Left lung (tissue), 10 donors: Measurements from ENCODE around the gene ITGB5. TPM values are rescaled to one million over a fixed set of nuclear protein-coding genes. Genes with fewer than 3 reads are reported as not detected.

Experiments used
- ATAC-seq: fragments of 200-7000 bp; cut with Tn5 transposase; one replicate; pipeline ENCODE4 v1.9.1; 2020; ENCODE audit warnings: moderate library complexity
- DNase-seq, 4 donors: peaks; one replicate each; pipeline ENCODE4 v3.0.0-alpha.2; 2013 to 2020
- H3K27ac ChIP-seq, 2 donors: fragments of 200-600 bp; sonication (generic) in 1 of 2; one replicate each; pipeline versions ENCODE4 v1.5.0 to v1.8.0; 2020 to 2021
- H3K27me3 ChIP-seq, 2 donors: fragments of 200-600 bp; sonication (generic) in 1 of 2; one replicate each; pipeline versions ENCODE4 v1.5.0 to v1.8.0; 2020 to 2021
- H3K36me3 ChIP-seq, 2 donors: fragments of 200-600 bp; sonication (generic) in 1 of 2; one replicate each; pipeline versions ENCODE4 v1.5.0 to v1.8.0; 2020 to 2021
- H3K4me1 ChIP-seq, 2 donors: fragments of 200-600 bp; one replicate each; pipeline ENCODE4 v1.8.0; 2021
- H3K4me3 ChIP-seq, 2 donors: fragments of 200-600 bp; sonication (generic) in 1 of 2; one replicate each; pipeline versions ENCODE4 v1.5.0 to v1.8.0; 2020 to 2021; ENCODE audit warnings: mild to moderate bottlenecking in 1 of 2
- H3K9me3 ChIP-seq, 2 donors: fragments of 200-600 bp; sonication (generic) in 1 of 2; one replicate each; pipeline versions ENCODE4 v1.5.0 to v1.8.0; 2020 to 2021
- intact Hi-C, 2 donors: fragments of 100-400 bp; cut with DNase I; formaldehyde crosslinking; loops; one replicate each; pipeline versions ENCODE4 v1.11.2 to v1.14.2; 2022
- polyA plus RNA-seq, 6 donors: library from polyadenylated mRNA; unstranded; fragments of 120-200 nt; gene quantifications; one replicate each; pipeline ENCODE4 v1.2.1, GENCODE V29; 2013; ENCODE audit not compliant: insufficient read length in 6 of 6
- total RNA-seq, 2 donors: library from RNA; stranded (reverse); fragmentation: NEBNext Ultra II Directional; extraction: Animal tissue kit (Norgen Biotek cat#: 25700); gene quantifications; one replicate each; pipeline ENCODE4 v1.2.1, GENCODE V29; 2021
- TF ChIP-seq, protein P1 (sequence below), 2 donors: fragments of 200-600 bp; sonication (generic) in 1 of 2; IDR thresholded peaks; one replicate each; pipeline versions ENCODE4 v1.5.0 to v1.8.0; 2021; ENCODE audit warnings: antibody characterized with exemption in 2 of 2
- donor health status: DM: no; HTN: yes; CAD: no.
- donor health status: DM: no; HTN: no; CAD: no.

The ITGB5 gene
- total and polyA plus RNA-seq, 8 donors, result 54.8 to 142 (median 67.4) TPM

DNA sequence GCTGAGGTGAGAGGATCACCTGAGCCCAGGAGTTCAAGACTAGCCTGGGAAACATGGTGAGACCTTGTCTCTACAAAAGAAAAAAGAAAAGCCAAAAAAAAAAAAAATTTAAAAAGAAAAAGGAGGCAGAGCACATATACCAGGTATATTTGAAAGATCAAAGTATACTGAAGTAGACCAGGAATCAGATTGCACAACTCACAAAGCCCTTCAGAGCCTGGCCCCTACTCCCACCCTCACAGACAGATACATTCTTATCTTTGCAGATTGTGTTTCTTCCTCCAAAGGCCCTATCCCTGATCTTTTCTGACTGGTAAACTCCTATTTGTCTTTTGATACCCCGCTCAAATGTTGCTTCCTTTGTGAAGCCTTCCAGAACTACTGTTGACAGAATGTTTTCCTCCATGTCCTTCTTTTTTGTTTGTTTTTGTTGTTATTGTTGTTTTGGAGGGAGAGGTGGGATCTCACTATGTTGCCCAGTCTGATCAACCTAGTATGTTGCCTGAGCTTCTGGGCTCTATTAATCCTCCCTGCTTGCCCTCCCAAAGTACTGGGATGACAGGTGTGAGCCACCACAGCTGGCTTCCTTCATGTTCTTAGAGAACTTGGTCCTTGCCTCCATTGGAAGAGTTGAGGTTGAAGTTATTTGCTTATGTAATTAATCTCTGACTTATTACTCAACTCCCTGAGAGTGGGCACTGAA lies 9.8 kb upstream of the ITGB5 start:
- Histone ChIP-seq H3K27ac (no peak overlapping the region), H3K4me3 (no peak overlapping the region), H3K27me3 (no peaks in the 10 kb centered on the region), H3K4me1 (peaks cover 0 to 5% of the 10 kb centered on the region in 2 donors), H3K9me3 (no peaks in the 10 kb centered on the region), H3K36me3 (no peaks in the 10 kb centered on the region)
- TF ChIP-seq, protein P1, sequence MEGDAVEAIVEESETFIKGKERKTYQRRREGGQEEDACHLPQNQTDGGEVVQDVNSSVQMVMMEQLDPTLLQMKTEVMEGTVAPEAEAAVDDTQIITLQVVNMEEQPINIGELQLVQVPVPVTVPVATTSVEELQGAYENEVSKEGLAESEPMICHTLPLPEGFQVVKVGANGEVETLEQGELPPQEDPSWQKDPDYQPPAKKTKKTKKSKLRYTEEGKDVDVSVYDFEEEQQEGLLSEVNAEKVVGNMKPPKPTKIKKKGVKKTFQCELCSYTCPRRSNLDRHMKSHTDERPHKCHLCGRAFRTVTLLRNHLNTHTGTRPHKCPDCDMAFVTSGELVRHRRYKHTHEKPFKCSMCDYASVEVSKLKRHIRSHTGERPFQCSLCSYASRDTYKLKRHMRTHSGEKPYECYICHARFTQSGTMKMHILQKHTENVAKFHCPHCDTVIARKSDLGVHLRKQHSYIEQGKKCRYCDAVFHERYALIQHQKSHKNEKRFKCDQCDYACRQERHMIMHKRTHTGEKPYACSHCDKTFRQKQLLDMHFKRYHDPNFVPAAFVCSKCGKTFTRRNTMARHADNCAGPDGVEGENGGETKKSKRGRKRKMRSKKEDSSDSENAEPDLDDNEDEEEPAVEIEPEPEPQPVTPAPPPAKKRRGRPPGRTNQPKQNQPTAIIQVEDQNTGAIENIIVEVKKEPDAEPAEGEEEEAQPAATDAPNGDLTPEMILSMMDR (IDR thresholded peaks at IDR 0.05), result no peak
- ATAC-seq (no peak), DNase-seq (no peak)
- intact Hi-C loops, result loop anchor here in 1 of 2 donors (10.0 kb wide), 1 partner anchor 332 kb away; no protein-coding TSS in a partner anchor

DNA sequence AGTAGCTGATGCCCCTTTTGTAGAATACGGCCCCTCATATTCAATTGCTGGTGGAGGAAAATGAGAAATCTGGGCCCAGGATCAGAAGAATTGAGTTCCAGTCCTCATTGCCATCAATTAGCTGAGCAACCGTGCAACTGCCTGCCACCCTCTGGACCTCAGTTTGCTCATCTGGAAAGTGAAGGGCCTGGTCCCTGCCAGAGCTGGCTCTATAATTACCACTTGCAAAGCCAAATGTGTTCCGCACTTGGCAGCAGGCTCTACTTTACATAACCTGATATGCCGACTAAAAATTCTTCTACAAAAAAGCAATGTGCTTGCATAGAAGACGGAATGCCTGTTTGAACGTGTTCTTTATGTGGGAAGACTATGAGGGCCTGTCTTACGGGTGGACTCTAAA lies 8.6 kb upstream of the ITGB5 start:
- TF ChIP-seq, protein P1 (IDR thresholded peaks at IDR 0.05), result no peak
- H3K4me1 ChIP-seq, result peaks cover 0 to under 1% of the 10 kb centered on the region in 2 donors
- no peaks in the 10 kb centered on the region for H3K27me3 ChIP-seq
- ATAC-seq, result no peak
- DNase-seq, result no peak
- intact Hi-C loops, result loop anchor here in 1 of 2 donors (10.0 kb wide), 1 partner anchor 331 kb away; no protein-coding TSS in a partner anchor
- no peaks in the 10 kb centered on the region for H3K36me3 ChIP-seq
- H3K9me3 ChIP-seq, result no peaks in the 10 kb centered on the region
- H3K27ac ChIP-seq, result no peak overlapping the region
- no peak overlapping the region for H3K4me3 ChIP-seq

DNA sequence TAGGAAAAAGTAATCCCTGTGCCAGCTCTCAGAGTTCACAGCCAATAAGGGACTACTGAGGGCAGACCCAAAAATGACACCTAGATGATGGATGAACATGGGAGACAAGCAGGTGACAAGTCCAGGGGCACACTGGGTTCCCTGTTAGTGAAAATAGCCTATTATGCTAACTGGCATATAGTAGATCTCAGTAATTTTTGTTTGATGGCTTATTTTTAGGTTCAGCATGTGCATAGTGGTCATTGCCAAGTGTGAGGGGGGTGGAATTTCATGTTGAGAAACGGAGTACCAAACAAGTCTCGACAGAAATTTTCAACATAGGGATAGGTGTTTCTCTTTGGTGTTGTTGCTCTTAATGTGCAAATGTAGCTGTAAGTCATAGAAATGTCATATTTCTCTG lies 6.4 kb upstream of the ITGB5 start:
- ATAC-seq (no peak), DNase-seq (no peak)
- TF ChIP-seq, protein P1 (IDR thresholded peaks at IDR 0.05), result no peak
- intact Hi-C loops, result loop anchor here in 1 of 2 donors (10.0 kb wide), 1 partner anchor 329 kb away; no protein-coding TSS in a partner anchor
- Histone ChIP-seq H3K27me3 (peaks cover 0 to 7% of the 10 kb centered on the region in 2 donors), H3K4me1 (no peaks in the 10 kb centered on the region), H3K9me3 (no peaks in the 10 kb centered on the region), H3K36me3 (no peaks in the 10 kb centered on the region), H3K27ac (no peak overlapping the region), H3K4me3 (no peak overlapping the region)

DNA sequence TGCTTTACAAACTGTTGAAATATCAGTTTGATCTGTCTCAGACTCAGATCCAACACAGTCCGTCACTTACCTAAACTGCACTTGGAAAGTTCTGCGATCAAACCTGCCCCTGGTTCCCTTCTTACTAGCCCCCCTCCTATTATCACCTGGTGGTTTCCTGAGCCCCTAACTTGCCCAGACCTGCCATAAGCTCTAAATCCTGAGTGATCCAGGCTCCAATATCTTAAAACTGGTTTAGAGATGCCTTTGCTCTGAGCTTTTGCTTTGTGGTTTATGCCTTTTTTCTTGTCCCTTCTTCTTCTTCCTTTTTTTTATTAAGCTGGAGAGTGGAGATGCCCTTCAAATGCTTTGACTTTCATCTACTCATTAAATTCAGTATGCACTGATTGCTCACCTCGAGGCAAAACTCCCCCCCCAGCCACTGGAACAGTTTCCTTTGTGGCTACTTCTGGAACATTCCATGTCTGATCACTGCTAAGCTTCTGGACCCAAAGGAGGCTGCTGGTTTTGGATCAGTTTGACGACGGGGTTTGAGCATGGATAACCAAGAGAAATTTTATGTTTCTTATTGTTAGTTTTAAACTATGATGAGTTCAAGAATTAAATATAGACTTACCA lies 3.5 kb upstream of the ITGB5 start:
- DNase-seq, result no peak
- no peak overlapping the region for H3K4me3 ChIP-seq
- no peaks in the 10 kb centered on the region for H3K9me3 ChIP-seq
- no peak for ATAC-seq
- intact Hi-C loops, result loop anchor here in 1 of 2 donors (10.0 kb wide), 1 partner anchor 326 kb away; no protein-coding TSS in a partner anchor
- no peaks in the 10 kb centered on the region for H3K36me3 ChIP-seq
- peaks cover 0 to 34% of the 10 kb centered on the region in 2 donors for H3K27me3 ChIP-seq
- no peak overlapping the region for H3K27ac ChIP-seq
- TF ChIP-seq, protein P1 (IDR thresholded peaks at IDR 0.05), result no peak
- H3K4me1 ChIP-seq, result peaks cover 0 to 7% of the 10 kb centered on the region in 2 donors
